Brain microvascular endothelial cell (primary cell): ENCODE data around the gene NPAS2.

Source experiments
- DNase-seq: peaks from one replicate; pipeline ENCODE4 v3.0.0-alpha.2; 2020
- H3K27ac ChIP-seq: fragments of 250-450 bp; sonication (Bioruptor Pico); 2 replicates; pipeline ENCODE4 v1.5.1; 2020; ENCODE audit warnings: mild to moderate bottlenecking, moderate library complexity
- H3K27me3 ChIP-seq: fragments of 250-450 bp; sonication (Bioruptor Pico); replicated peaks from 2 replicates; pipeline ENCODE4 v1.5.1; 2020; ENCODE audit warnings: mild to moderate bottlenecking
- H3K36me3 ChIP-seq: fragments of 250-450 bp; sonication (Bioruptor Pico); replicated peaks from 2 replicates; pipeline ENCODE4 v1.5.1; 2020; ENCODE audit warnings: mild to moderate bottlenecking
- H3K4me3 ChIP-seq: 2 replicates; pipeline ENCODE4 v1.5.1; 2011; ENCODE audit warnings: low read depth, mild to moderate bottlenecking, control low read depth, low read length, moderate library complexity
- in situ Hi-C: cut with HindIII; loops from 2 replicates; pipeline ENCODE4 v1.10.0; 2017; ENCODE audit warnings: low sequenced_read_pairs, low pct_ligation_motif_present
- TF ChIP-seq, protein P1 (sequence below): IDR thresholded peaks from 2 replicates; pipeline ENCODE4 v1.5.1; 2011; ENCODE audit warnings: low read depth, mild to moderate bottlenecking, moderate library complexity, low read length, control low read depth, inconsistent platforms; ENCODE audit errors: missing control alignments

The NPAS2 gene

DNA sequence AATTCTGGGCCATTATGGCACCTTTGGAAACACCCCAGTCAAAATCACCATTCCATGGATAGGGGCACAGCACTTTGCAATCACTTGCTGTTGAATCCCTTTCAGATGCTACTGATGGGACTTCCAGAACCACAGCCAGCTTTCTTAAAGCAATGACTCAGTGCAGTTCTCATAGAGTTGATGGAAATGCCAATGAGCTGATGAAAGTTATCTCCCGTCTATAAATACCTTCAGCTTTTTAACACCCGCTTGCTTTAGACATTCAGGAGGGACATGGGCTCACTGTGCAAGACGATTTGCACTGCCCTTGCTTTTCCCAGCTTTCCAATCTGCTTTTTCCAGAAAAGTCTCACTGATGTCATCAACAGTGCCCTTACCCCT, 115.4 kb downstream of the NPAS2 start:
- peak; percentile 76 for DNase-seq
- in situ Hi-C loops, result no loop called here
- TF ChIP-seq, protein P1, sequence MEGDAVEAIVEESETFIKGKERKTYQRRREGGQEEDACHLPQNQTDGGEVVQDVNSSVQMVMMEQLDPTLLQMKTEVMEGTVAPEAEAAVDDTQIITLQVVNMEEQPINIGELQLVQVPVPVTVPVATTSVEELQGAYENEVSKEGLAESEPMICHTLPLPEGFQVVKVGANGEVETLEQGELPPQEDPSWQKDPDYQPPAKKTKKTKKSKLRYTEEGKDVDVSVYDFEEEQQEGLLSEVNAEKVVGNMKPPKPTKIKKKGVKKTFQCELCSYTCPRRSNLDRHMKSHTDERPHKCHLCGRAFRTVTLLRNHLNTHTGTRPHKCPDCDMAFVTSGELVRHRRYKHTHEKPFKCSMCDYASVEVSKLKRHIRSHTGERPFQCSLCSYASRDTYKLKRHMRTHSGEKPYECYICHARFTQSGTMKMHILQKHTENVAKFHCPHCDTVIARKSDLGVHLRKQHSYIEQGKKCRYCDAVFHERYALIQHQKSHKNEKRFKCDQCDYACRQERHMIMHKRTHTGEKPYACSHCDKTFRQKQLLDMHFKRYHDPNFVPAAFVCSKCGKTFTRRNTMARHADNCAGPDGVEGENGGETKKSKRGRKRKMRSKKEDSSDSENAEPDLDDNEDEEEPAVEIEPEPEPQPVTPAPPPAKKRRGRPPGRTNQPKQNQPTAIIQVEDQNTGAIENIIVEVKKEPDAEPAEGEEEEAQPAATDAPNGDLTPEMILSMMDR, result no peak

DNA sequence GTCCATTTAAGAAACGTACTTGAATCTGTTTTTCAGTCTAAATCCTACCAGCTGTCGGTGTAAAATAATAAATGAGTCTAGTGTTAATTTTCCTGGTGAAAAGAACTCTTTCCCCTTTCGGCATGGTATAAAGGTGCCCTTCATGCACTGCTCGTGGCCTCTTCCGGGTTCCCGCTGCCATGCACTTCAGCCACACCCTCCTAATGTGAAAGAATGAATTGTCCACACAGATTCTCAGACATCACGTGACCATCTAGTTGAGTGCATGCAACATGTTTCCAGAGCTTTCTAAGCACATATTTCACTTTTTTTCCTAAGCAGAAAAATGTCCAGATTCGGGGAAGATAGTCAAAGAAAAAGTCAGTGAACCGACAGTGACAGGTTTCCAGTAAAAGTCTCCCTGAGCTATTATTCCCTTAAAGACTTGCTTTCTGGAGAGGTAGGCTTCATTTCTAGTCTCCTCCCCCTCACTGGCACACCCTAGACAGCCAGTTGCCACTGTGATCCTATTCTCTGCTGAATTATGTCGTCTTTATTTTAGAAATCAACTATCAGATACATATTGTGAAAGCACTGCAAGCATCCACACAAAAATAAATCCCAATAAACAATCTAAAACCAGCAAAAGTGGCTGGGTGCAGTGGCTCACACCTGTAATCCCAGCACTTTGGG, 116.3 kb downstream of the NPAS2 start:
- Histone ChIP-seq H3K27ac (no peak overlapping the region), H3K36me3 (peaks cover 10% of the 10 kb centered on the region), H3K27me3 (no peaks in the 10 kb centered on the region), H3K4me3 (no peak overlapping the region)
- in situ Hi-C loops, result no loop called here
- no peak for DNase-seq
- TF ChIP-seq, protein P1, result no peak

More for the DNA sequence above, 115.4 kb downstream of the NPAS2 start:
- no peak overlapping the region for H3K27ac ChIP-seq
- no peak overlapping the region for H3K4me3 ChIP-seq
- no peaks in the 10 kb centered on the region for H3K27me3 ChIP-seq
- peaks cover 10% of the 10 kb centered on the region for H3K36me3 ChIP-seq

- no peak overlapping the region for H3K4me3 ChIP-seq
- no peak overlapping the region for H3K27ac ChIP-seq
- in situ Hi-C loops, result no loop called here
- TF ChIP-seq, protein P1, result no peak
- peaks cover 10% of the 10 kb centered on the region for H3K36me3 ChIP-seq
- H3K27me3 ChIP-seq, result no peaks in the 10 kb centered on the region
- no peak for DNase-seq
Measured at GRCh38 chr2:100936972-100937542, 117.1 kb downstream of the NPAS2 start.

DNA sequence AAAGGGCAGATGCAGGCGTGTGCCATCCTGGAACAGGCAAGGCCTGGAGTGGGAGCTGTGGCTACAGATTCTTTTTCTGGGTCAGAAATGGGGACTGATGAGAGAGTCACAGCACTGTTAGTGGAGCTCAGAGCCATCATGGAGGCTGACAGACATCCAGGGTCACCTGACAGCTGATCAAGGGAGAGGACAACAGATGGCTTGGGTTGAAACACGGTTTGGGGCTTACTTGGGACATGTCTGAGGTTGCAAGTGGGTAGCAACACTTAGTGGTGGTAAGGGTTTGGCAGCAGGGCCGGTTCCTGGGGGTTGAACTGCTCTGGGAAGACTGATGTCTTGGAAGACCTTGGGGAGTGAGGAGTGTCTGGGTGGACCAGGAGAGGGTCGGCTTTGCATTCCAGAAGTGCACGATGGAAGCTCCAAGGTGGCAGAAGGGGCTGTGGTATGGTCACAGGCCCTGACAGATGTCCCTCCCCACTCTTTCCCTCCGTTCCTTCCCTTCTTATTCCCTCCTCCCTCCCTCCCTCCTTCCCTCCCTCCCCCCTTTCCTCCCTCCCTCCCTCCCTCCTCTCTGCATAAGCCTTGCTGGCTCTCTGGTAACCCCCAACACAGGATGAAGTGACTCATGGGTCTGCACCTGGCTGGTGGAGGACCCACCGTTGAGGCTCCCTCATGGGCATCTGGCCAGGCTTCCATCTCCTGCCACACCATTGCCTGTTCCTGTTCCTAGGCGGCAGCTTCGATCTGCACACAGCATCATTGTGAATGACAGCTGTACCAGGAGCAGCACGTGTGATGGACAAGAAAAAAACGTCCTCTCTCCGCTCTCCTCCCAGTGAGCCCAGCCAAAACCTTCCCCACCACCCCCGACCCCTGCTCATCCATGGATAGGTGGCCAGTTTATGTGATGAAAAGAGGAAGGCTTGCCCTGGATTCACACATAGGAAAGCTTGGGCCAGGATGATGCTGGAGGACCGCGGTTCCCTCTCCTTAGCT, 118.4 kb downstream of the NPAS2 start:
- Histone ChIP-seq H3K36me3 (peaks cover 14% of the 10 kb centered on the region), H3K4me3 (no peak overlapping the region), H3K27ac (no peak overlapping the region), H3K27me3 (no peaks in the 10 kb centered on the region)
- in situ Hi-C loops, result no loop called here
- TF ChIP-seq, protein P1, result no peak
- no peak for DNase-seq

DNA sequence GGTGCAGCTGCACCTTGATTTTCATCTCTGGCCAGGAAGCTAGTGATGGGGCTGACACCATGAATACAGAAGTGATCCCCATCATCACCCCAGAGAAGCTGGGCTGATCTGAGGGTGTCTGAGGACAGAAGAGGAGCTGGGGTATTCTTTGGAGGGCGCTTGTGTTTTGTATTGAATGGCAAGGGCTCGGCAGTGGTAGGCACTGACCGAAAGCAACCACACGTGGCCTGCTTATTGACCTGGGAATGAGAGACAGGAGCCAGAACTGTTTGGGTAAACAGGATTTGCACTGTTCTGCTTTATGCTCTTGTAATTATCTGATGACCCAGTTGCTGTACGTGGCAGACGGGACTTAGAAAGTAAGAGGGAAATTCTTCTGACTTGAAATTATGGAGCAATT, 119.5 kb downstream of the NPAS2 start:
- peaks cover 15% of the 10 kb centered on the region for H3K36me3 ChIP-seq
- TF ChIP-seq, protein P1, result no peak

More for the DNA sequence above, 119.5 kb downstream of the NPAS2 start:
- no peak for DNase-seq
- in situ Hi-C loops, result no loop called here
- Histone ChIP-seq H3K4me3 (no peak overlapping the region), H3K27me3 (no peaks in the 10 kb centered on the region), H3K27ac (no peak overlapping the region)
